Stimulated activated effector memory CD8-positive, alpha-beta T cell treated with anti-CD3 and anti-CD28 coated beads, Interleukin-12 subunit alpha, Interleukin-12 subunit beta, amount 100 ng/mL, for 72 hours (primary cell): ENCODE results near the gene YRDC.
A peak's percentile ranks its signal among the peaks of the same experiment; 100 is the strongest.

Source experiments
- ATAC-seq: fragments of 150-1000 bp; cut with Tn5 transposase; 2 replicates; pipeline ENCODE4 v1.10.0; 2021
- DNase-seq, 2 donors: peaks; one replicate each; pipeline ENCODE4 v3.0.0; 2021 to 2022; ENCODE audit warnings: low spot score in 2 of 2
- H3K27ac Mint-ChIP-seq: one replicate; pipeline ENCODE4 v1.8.0; 2022; ENCODE audit warnings: mild to moderate bottlenecking, mixed read lengths
- H3K36me3 Mint-ChIP-seq: one replicate; pipeline ENCODE4 v1.8.0; 2022; ENCODE audit warnings: mild to moderate bottlenecking, mixed read lengths
- H3K4me1 Mint-ChIP-seq: one replicate; pipeline ENCODE4 v1.8.0; 2022; ENCODE audit warnings: mixed read lengths
- H3K4me3 Mint-ChIP-seq: one replicate; pipeline ENCODE4 v1.8.0; 2022; ENCODE audit warnings: mild to moderate bottlenecking, mixed read lengths
- H3K9me3 Mint-ChIP-seq: one replicate; pipeline ENCODE4 v1.8.0; 2022; ENCODE audit warnings: mixed read lengths

The YRDC gene

DNA sequence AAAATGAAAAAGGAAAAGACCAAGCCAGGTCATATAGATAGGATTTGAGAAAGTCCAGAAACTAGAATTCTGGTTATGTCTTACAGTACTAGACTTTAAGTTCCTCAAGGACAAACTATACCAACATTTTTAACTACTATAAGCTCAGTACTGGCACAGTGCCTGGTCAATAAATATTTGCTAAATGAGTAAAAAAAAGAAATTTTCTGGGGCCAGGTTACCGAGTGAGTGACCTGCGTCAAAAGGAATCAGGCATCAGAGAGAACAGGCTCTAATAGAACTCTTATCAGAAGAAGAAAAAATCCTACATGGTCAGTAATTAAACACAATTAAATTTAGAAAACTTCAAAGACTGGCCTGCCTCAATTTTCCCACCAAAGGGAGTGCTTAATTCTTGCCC lies 23.8 kb upstream of the YRDC start:
- Mint-ChIP-seq H3K36me3 (peaks cover 95% of the 10 kb centered on the region), H3K4me1 (no peaks in the 10 kb centered on the region), H3K4me3 (no peak overlapping the region), H3K27ac (no peak overlapping the region), H3K9me3 (no peaks in the 10 kb centered on the region)
- DNase-seq, result no peak
- ATAC-seq, result no peak

DNA sequence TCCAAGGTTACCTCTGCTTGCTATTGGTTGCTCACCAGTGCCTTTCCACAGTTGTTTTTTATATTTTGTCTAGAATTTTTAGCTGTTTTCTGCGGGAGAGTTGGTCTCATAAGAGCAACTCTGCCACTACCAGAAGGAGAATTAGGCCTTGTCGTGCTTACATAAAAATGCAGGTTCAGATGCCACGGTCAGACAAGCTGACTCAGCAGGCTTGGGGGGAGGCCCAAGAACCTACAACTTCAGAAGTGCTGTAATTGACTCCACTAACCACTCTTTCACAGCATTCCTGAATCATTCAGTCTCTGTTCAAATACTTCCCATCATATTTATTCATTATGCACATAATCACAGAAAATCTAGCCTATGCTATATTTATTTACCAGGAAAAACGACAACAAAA lies 23.1 kb upstream of the YRDC start:
- ATAC-seq, result no peak
- DNase-seq, result no peak
- Mint-ChIP-seq H3K9me3 (no peaks in the 10 kb centered on the region), H3K27ac (no peak overlapping the region), H3K36me3 (peaks cover 95% of the 10 kb centered on the region), H3K4me1 (no peaks in the 10 kb centered on the region), H3K4me3 (no peak overlapping the region)

DNA sequence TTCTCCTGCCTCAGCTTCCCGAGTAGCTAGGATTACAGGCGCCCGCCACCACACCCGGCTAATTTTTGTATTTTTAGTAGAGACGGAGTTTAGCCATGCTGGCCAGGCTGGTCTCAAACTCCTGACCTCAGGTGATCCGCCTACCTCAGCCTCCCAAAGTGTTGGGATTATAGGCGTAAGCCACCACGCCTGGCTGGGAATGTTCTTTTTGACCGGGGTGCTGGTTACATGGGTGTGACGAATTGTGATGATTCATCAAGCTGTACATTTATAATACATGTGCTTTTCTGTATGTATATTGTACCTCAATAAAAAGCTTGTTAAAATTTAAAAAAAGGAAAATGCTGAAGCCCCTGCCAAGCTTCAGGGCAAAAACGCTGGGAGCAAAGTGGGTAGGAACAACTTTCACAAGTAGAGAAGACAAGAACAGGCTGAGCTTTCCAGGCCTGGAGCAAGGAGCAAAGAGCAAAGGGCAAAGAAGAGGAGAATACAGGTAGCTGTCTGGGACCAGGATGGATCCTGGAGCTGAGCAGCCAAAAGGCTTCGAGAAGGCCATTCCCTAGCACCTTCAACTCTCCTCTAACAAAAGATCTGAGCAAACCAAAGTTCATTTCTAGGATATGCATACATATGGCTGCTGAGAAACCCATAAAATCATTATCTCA lies 20.5 kb upstream of the YRDC start:
- DNase-seq, result no peak
- Mint-ChIP-seq H3K4me3 (no peak overlapping the region), H3K27ac (no peak overlapping the region), H3K9me3 (no peaks in the 10 kb centered on the region), H3K36me3 (peaks cover 90% of the 10 kb centered on the region), H3K4me1 (peaks cover 3% of the 10 kb centered on the region)
- no peak for ATAC-seq

DNA sequence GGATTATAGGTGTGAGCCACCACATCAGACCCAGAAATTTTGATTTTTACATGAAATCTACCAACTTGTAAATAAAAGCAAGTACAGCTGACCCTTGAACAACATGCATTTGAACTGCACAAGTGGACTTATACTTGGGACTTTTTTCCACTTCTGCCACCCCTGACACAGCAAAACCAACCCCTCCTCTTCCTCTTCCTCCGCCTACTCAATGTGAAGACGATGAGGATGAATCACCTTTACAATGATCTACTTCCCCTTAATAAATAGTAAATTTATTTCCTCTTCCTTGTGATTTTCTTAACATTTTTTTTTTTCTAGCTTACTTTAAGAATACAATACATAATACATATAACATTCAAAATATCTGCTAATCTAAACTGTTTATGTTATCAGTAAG lies 17.5 kb upstream of the YRDC start:
- Mint-ChIP-seq H3K27ac (peak overlapping the region; percentile 36), H3K9me3 (no peaks in the 10 kb centered on the region), H3K36me3 (peaks cover 90% of the 10 kb centered on the region), H3K4me3 (no peak overlapping the region), H3K4me1 (peaks cover 14% of the 10 kb centered on the region)
- no peak for ATAC-seq
- DNase-seq, result no peak

DNA sequence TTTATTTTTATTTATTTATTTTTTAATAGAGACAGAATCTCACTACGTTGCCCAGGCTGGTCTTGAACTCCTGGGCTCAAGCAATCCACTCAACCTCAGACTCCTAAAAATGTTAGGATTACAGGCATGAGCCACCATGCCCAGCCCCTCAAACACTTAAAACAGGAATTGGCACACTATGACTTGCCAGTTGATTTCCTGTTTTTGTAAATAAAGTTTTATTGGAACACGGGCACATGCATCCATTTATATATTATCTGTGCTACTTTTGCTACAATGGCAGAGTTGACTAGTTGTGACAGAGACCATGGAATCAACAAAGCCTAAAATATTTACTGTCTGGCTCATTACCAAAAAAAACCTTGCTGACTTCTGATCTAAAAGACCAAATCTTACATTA lies 16.0 kb upstream of the YRDC start:
- no peak for DNase-seq
- Mint-ChIP-seq H3K27ac (peak overlapping the region; percentile 85), H3K4me1 (peaks cover 14% of the 10 kb centered on the region), H3K36me3 (peaks cover 90% of the 10 kb centered on the region), H3K9me3 (no peaks in the 10 kb centered on the region), H3K4me3 (peak overlapping the region; percentile 36)
- no peak for ATAC-seq

DNA sequence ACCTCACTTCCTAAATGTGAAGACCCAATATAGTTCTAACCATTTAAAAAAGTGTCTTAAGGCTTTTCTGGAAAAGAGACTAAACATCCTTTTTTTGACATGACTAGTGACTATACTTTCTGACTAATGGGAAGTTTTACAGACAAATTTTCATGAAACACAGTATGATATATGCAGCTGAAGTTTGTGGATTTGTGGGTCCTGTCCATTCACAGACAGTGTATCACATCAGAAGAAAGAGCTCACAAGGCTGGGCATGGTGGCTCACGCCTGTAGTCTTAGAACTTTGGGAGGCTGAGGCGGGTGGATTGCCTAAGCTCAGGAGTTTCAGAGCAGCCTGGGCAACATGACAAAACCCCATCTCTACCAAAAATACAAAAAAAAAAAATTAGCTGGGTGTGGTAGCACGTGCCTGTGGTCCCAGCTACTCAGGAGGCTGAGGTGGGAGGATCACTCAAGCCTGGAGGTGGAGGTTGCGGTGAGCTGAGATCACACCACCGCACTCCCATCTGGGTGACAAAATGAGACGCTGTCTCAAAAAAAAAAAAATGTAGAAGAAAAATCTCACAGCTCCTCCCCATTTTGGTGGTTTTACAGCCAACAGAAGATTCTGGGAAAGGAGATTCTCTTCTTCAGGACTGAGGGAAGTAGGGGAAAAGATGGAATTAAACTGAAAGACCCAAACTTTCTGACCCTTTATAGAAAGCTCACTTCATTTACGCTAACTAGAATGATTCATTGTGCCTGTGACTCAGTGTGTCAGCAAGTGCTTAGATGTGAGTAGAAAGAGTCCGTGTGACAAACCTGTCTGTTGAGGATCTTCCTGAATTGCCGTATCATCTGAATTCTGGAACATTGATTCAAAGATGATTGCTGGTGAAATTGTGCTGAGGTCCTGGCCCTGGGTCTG lies 15.2 kb upstream of the YRDC start:
- Mint-ChIP-seq H3K36me3 (peaks cover 90% of the 10 kb centered on the region), H3K4me3 (peak overlapping the region; percentile 36), H3K4me1 (peaks cover 14% of the 10 kb centered on the region), H3K27ac (peak overlapping the region; percentile 85), H3K9me3 (no peaks in the 10 kb centered on the region)
- DNase-seq (no peak), ATAC-seq (peak; percentile 88)

DNA sequence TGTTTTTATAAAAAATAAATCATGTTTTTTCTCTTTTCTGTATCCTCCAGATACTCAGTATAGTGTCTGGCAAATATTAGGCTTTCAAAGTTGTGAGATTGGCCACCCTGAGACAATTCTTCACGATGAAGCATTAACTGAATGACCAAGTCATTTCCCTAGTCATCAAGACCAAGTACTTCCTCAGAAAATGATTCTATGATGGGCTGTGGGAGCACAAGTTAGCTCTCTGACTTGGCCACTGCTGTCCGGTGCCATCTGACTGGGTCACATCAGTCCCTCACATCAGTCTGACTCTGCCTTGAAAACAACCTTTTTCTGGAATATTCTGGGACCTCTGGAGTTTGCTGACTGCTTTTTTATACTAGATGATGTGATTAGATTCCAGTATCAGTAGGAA lies 13.5 kb upstream of the YRDC start:
- no peak for DNase-seq
- Mint-ChIP-seq H3K4me3 (no peak overlapping the region), H3K27ac (peak overlapping the region; percentile 85), H3K9me3 (no peaks in the 10 kb centered on the region), H3K4me1 (peaks cover 14% of the 10 kb centered on the region), H3K36me3 (peaks cover 90% of the 10 kb centered on the region)
- no peak for ATAC-seq

DNA sequence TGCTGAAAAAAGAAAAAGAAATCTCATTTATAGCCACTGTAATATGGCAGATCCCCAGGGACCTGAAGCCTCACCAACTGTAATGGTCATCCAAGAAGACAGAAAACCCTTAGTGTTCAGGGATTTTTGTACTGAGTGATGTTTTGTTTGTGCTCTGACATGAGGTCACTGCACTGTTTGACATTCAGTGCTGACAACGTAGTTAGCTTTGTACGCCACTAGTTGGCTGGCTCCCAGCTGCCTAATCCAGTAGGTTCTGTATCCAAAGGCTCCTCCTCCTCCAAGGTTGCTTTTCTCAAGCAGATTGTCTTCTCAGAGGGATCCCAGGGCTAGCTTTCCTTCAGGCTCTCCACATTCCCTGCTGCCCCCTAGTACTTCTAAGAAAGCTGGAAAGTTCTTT lies 9.5 kb upstream of the YRDC start:
- H3K4me3 Mint-ChIP-seq, result no peak overlapping the region
- DNase-seq (no peak), ATAC-seq (no peak)
- H3K9me3 Mint-ChIP-seq, result no peaks in the 10 kb centered on the region
- H3K4me1 Mint-ChIP-seq, result peaks cover 11% of the 10 kb centered on the region
- H3K27ac Mint-ChIP-seq, result no peak overlapping the region
- peaks cover 80% of the 10 kb centered on the region for H3K36me3 Mint-ChIP-seq

DNA sequence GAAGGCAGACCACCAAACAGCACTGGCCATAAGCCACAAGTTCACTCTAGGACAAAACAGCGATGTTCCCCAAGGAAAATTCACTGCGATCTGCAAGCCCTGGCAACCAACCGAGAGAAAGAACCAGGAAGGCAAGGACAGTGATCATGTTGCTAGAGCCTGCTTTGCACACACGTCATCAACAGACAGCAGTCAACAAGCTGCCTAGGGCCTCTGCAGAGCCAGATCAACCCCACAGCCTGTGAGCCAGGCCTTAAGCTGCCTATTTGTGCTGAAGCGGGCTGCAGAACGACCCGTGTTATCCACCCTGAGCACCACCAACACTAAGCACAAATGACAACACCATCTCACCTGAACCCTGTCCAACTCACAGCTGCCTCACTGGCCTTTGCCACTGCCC lies 6.2 kb upstream of the YRDC start:
- no peaks in the 10 kb centered on the region for H3K9me3 Mint-ChIP-seq
- no peak overlapping the region for H3K4me3 Mint-ChIP-seq
- DNase-seq (no peak), ATAC-seq (no peak)
- peaks cover 23% of the 10 kb centered on the region for H3K4me1 Mint-ChIP-seq
- H3K27ac Mint-ChIP-seq, result no peak overlapping the region
- peaks cover 57% of the 10 kb centered on the region for H3K36me3 Mint-ChIP-seq

DNA sequence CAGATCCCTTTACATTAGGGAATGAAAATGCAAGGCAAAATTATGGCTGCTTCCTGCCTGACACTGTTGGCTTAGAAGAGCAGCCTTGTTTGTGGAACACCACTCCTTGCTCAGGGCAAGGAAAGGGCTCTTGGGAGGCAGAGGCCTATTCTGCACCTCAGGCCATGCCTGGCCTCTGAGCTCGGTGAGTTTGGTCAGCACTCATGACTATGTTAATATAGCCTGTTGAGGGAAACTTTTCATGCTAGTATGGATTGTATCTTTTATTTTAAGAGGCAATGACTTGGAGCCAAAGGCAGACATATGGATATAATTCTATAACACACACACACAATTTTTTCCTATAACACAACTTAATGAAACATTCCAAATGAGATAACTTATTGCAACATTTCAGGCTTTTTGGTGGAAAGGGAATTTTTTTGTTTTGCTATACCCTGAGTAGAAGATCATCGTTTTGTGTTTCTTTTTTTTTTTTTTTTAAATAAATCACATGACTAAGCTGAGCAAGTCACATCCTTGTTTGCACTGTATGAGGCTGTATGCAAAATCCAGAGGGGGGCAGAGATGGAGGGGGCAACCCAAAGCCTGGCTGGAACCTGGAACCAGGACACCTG lies 5.6 kb upstream of the YRDC start:
- Mint-ChIP-seq H3K4me3 (no peak overlapping the region), H3K9me3 (no peaks in the 10 kb centered on the region), H3K4me1 (peaks cover 29% of the 10 kb centered on the region), H3K27ac (no peak overlapping the region), H3K36me3 (peaks cover 56% of the 10 kb centered on the region)
- ATAC-seq, result no peak
- DNase-seq, result no peak

DNA sequence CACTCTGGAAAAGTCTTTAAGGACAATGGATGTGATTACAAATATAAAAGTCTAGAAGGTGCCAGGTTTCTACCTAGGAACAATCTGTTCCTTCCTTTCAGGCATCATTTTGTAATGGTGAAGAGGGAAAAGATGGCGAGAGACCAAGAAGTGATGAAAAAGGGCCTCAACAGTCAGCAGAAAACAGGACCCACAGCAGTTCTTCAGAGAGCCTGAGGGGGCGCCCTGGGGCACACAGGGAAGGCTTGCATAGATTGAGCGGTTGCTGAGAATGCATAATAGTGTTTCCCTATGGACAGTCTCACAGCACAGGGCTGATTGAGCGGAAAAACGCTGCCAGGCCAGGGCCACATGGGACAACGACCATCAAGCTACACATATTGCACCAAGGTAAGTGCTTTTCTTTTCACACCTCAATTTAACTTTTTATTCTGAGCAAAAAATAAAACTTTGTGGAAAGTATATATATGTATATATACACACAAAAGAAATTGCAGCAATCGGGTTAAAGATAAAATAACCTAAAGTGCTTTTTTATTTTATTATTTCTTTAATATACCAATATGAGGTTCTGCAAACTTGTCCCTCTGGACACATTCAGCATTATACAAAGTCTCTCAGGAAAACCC lies 3.1 kb upstream of the YRDC start:
- Mint-ChIP-seq H3K27ac (peak overlapping the region; percentile 83), H3K4me1 (peaks cover 29% of the 10 kb centered on the region), H3K36me3 (peaks cover 55% of the 10 kb centered on the region), H3K4me3 (no peak overlapping the region), H3K9me3 (no peaks in the 10 kb centered on the region)
- peak; percentile 46 to 81 for DNase-seq
- ATAC-seq, result peak; percentile 31

DNA sequence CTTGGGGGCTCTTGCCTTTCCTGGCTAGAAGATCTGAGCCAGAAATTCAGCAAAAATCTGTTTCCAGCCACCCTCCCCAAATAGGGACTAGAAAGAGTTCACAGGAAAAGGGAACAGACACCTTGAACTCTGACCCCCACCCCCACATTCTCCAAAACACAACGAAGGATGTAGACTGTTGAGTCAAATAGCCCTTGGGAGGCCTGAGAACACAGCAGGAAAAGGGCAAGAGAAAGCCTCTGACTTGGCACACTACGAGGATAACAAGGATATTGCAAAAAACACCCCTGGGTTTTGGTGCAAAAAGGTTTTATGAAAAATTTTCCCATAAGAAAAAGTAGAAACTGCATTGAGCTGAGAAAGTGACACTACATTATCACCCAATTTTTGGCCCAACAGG lies 1.9 kb upstream of the YRDC start:
- H3K4me3 Mint-ChIP-seq, result peak overlapping the region; percentile 91
- peaks cover 60% of the 10 kb centered on the region for H3K36me3 Mint-ChIP-seq
- no peak overlapping the region for H3K27ac Mint-ChIP-seq
- no peaks in the 10 kb centered on the region for H3K9me3 Mint-ChIP-seq
- ATAC-seq (no peak), DNase-seq (no peak)
- H3K4me1 Mint-ChIP-seq, result peaks cover 29% of the 10 kb centered on the region

DNA sequence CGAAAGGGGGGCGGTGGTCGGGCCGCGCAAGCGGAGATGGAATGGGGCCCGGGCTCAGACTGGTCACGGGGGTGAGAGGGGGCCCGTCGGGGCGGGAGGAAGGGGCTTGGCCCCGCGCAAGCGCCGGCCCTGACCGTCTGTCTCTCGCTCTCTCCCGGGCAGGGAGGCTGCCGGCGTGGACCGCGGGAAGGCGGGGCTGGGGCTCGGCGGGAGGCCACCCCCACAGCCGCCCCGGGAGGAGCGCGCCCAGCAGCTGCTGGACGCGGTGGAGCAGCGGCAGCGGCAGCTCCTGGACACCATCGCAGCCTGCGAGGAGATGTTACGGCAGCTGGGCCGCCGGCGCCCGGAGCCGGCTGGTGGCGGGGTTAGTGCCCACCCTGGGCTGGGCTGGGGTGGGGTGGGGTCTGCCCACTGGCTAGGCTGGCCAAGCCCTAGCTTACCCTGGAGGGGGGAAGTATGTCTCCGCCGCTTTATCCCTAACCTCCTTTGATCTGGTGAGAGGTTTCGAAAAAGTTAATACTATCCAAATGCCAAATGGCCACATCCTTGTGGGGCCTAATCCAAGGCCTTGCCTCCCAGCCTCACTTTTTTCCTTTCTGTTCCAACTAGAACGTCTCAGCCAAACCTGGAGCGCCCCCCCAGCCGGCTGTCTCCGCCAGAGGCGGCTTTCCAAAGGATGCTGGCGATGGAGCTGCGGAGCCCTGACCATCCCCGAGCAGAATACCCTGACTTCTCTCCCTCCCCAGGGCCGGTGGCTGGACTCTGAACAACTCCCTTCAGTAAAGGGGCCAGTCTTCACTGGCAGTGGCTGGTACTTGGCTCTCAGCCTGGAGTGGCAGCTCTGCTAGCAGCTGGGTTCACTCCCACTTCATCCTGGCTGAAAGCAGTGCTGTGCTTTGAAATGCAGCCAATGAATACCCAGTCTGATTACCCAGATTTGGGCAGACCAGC lies 636 bp upstream of the YRDC start:
- ATAC-seq (peak; percentile 77), DNase-seq (peak in 1 of 2 donors; percentile 45)
- no peaks in the 10 kb centered on the region for H3K9me3 Mint-ChIP-seq
- H3K4me1 Mint-ChIP-seq, result peaks cover 32% of the 10 kb centered on the region
- peak overlapping the region; percentile 98 for H3K27ac Mint-ChIP-seq
- peak overlapping the region; percentile 91 for H3K4me3 Mint-ChIP-seq
- peaks cover 60% of the 10 kb centered on the region for H3K36me3 Mint-ChIP-seq

DNA sequence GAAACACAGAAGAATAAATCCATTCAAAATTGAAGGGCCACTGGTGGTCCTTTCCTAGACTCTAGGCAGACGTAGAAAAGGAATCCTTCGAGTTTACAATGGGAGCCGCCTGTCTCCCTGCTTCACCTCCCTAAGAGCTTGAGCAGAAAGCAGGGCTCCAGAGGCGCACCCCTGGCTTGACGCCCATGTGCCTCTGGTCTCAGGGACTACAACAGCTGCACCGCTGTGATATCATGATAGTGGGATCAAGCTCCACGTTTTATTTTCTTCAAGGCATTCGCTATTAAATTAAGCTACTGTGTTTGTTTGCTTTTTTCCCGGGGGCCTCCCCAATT lies 821 bp downstream of the YRDC start:
- no peak for DNase-seq
- H3K27ac Mint-ChIP-seq, result peak overlapping the region; percentile 98
- no peaks in the 10 kb centered on the region for H3K9me3 Mint-ChIP-seq
- H3K36me3 Mint-ChIP-seq, result peaks cover 73% of the 10 kb centered on the region
- H3K4me1 Mint-ChIP-seq, result peaks cover 36% of the 10 kb centered on the region
- no peak for ATAC-seq
- peak overlapping the region; percentile 91 for H3K4me3 Mint-ChIP-seq
